Measurements from ENCODE around the gene CD247.

CD247 gene

GRCh38 chr1:167487614-167488013, 30.7 kb downstream of the CD247 start:
- no peak for DNase-seq

GRCh38 chr1:167486090-167486824, 32.1 kb downstream of the CD247 start:
- DNase-seq = no peak

GRCh38 chr1:167484726-167485502, 33.4 kb downstream of the CD247 start:
- DNase-seq = no peak

GRCh38 chr1:167483790-167484189, 34.5 kb downstream of the CD247 start:
- DNase-seq = no peak

GRCh38 chr1:167482184-167482583, 36.1 kb downstream of the CD247 start:
- no peak for DNase-seq

- DNase-seq = no peak
Observed at GRCh38 chr1:167479331-167479979, 38.9 kb downstream of the CD247 start.

GRCh38 chr1:167477986-167478385, 40.3 kb downstream of the CD247 start:
- DNase-seq = no peak

GRCh38 chr1:167476061-167476460, 42.3 kb downstream of the CD247 start:
- DNase-seq = no peak

GRCh38 chr1:167474191-167474641, 44.1 kb downstream of the CD247 start:
- DNase-seq = no peak

GRCh38 chr1:167473761-167474160, 44.6 kb downstream of the CD247 start:
- DNase-seq = no peak

GRCh38 chr1:167472752-167473521, 45.4 kb downstream of the CD247 start:
- no peak for DNase-seq

GRCh38 chr1:167471568-167471967, 46.8 kb downstream of the CD247 start:
- DNase-seq = no peak

- DNase-seq = no peak
Observed at GRCh38 chr1:167469280-167469965, 48.9 kb downstream of the CD247 start.

- DNase-seq = no peak
Observed at GRCh38 chr1:167467752-167468151, 50.6 kb downstream of the CD247 start.

GRCh38 chr1:167467126-167467710, 51.1 kb downstream of the CD247 start:
- no peak for DNase-seq

- DNase-seq = no peak
Observed at GRCh38 chr1:167465743-167466142, 52.6 kb downstream of the CD247 start.

- DNase-seq = no peak
Observed at GRCh38 chr1:167465018-167465417, 53.3 kb downstream of the CD247 start.

GRCh38 chr1:167463875-167464575, 54.3 kb downstream of the CD247 start:
- no peak for DNase-seq

- no peak for DNase-seq
Observed at GRCh38 chr1:167463080-167463479, 55.2 kb downstream of the CD247 start.

- DNase-seq = no peak
Observed at GRCh38 chr1:167462341-167462740, 56.0 kb downstream of the CD247 start.

GRCh38 chr1:167460836-167461235, 57.5 kb downstream of the CD247 start:
- DNase-seq = no peak
